Measurements from ENCODE around the gene VANGL1.

GRCh38 chr1:115729756-115730155, 88.0 kb downstream of the VANGL1 start:
- no peak for TF ChIP-seq CTCF (conservative IDR thresholded peaks at IDR 0.05; ENCODE audit: low read depth, low read length)
- TF ChIP-seq EZH2phosphoT487 (IDR thresholded peaks at IDR 0.05; ENCODE audit: borderline replicate concordance, low read length) = no peak
- TF ChIP-seq EZH2 (IDR thresholded peaks at IDR 0.05; ENCODE audit: low read length, unreplicated experiment) = no peak

Data from PC-3 (cell line).